Ishikawa (cell line): Measurements from ENCODE around the gene PLPP7.

Experiments
- CEBPB ChIP-seq: IDR thresholded peaks from 2 replicates; pipeline ENCODE4 v1.6.1; 2012
- CREB1 ChIP-seq: IDR thresholded peaks from 2 replicates; pipeline ENCODE4 v1.6.1; 2012; ENCODE audit warnings: low read depth
- EGR1 ChIP-seq: IDR thresholded peaks from 2 replicates; pipeline ENCODE4 v1.6.1; 2012
- EP300 ChIP-seq: IDR thresholded peaks from 2 replicates; pipeline ENCODE4 v1.6.1; 2012; ENCODE audit warnings: borderline replicate concordance
- FOXM1 ChIP-seq: IDR thresholded peaks from 2 replicates; pipeline ENCODE4 v1.6.1; 2012; ENCODE audit warnings: low read depth, borderline replicate concordance
- MAX ChIP-seq: IDR thresholded peaks from 2 replicates; pipeline ENCODE4 v1.6.1; 2012
- NFIC ChIP-seq: IDR thresholded peaks from 2 replicates; pipeline ENCODE4 v1.6.1; 2012
- RAD21 ChIP-seq: IDR thresholded peaks from 2 replicates; pipeline ENCODE4 v1.6.1; 2012; ENCODE audit warnings: low read depth
- REST ChIP-seq: IDR thresholded peaks from 2 replicates; pipeline ENCODE4 v1.6.1; 2012; ENCODE audit warnings: low read depth, mild to moderate bottlenecking
- TAF1 ChIP-seq: IDR thresholded peaks from 2 replicates; pipeline ENCODE4 v1.6.1; 2012; ENCODE audit warnings: low read depth, mild to moderate bottlenecking
- TCF12 ChIP-seq: IDR thresholded peaks from 2 replicates; pipeline ENCODE4 v1.6.1; 2012; ENCODE audit warnings: low read depth
- USF1 ChIP-seq: IDR thresholded peaks from 2 replicates; pipeline ENCODE4 v1.6.1; 2012
- YY1 ChIP-seq: IDR thresholded peaks from 2 replicates; pipeline ENCODE4 v1.6.1; 2012; ENCODE audit warnings: low read depth

- TF ChIP-seq NFIC = no peak
- TF ChIP-seq RAD21 = no peak
- 0 out of 2 replicates have a peak, but pooled peaks have one; percentile 26 for TF ChIP-seq YY1
- TF ChIP-seq EGR1 = no peak
- no peak for TF ChIP-seq EP300
- TF ChIP-seq CREB1 = no peak
- no peak for TF ChIP-seq TAF1
- no peak for TF ChIP-seq TCF12
- no peak for TF ChIP-seq REST
- TF ChIP-seq USF1 = no peak
- no peak for TF ChIP-seq MAX
- no peak for TF ChIP-seq CEBPB
- no peak for TF ChIP-seq FOXM1
Measured at GRCh38 chr9:131289301-131290035, at the start of gene PLPP7.
